ENCODE data around the gene IER3.

Gene IER3

GRCh38 chr6:30744054-30744805, at the start of gene IER3:
IER3 (minus strand) TSS chr6:30744547; CDS start chr6:30744518, 29 bp downstream.
- DNase-seq = peak; percentile 91

- DNase-seq = no peak
Measured at GRCh38 chr6:30793521-30794194, 49.3 kb upstream of the IER3 start.

- no peak for DNase-seq
Measured at GRCh38 chr6:30792786-30793185, 48.4 kb upstream of the IER3 start.

- DNase-seq = no peak
Measured at GRCh38 chr6:30790724-30791383, 46.5 kb upstream of the IER3 start.

GRCh38 chr6:30789606-30790005, 45.3 kb upstream of the IER3 start:
- DNase-seq = no peak

- DNase-seq = no peak
Measured at GRCh38 chr6:30787954-30788353, 43.6 kb upstream of the IER3 start.

GRCh38 chr6:30782425-30783014, 38.2 kb upstream of the IER3 start:
- DNase-seq = no peak

GRCh38 chr6:30781743-30782424, 37.5 kb upstream of the IER3 start:
- peak; percentile 68 for DNase-seq

- no peak for DNase-seq
Measured at GRCh38 chr6:30781395-30781742, 37.0 kb upstream of the IER3 start.

- DNase-seq = no peak
Measured at GRCh38 chr6:30780642-30780920, 36.2 kb upstream of the IER3 start.

- no peak for DNase-seq
Measured at GRCh38 chr6:30779850-30780641, 35.7 kb upstream of the IER3 start.

- DNase-seq = no peak
Measured at GRCh38 chr6:30778001-30778635, 33.8 kb upstream of the IER3 start.

GRCh38 chr6:30777155-30777485, 32.8 kb upstream of the IER3 start:
- DNase-seq = no peak

GRCh38 chr6:30776390-30777154, 32.2 kb upstream of the IER3 start:
- no peak for DNase-seq

GRCh38 chr6:30775104-30775503, 30.8 kb upstream of the IER3 start:
- no peak for DNase-seq

- no peak for DNase-seq
Measured at GRCh38 chr6:30774701-30775100, 30.4 kb upstream of the IER3 start.

GRCh38 chr6:30770592-30770991, 26.2 kb upstream of the IER3 start:
- no peak for DNase-seq

GRCh38 chr6:30769853-30770524, 25.6 kb upstream of the IER3 start:
- DNase-seq = no peak

GRCh38 chr6:30769088-30769852, 24.9 kb upstream of the IER3 start:
- peak; percentile 93 for DNase-seq

- DNase-seq = no peak
Measured at GRCh38 chr6:30768634-30769087, 24.3 kb upstream of the IER3 start.

All from stimulated activated CD4-positive, alpha-beta T cell treated with anti-CD3 and anti-CD28 coated beads, Interleukin-15, amount 100 ng/mL, for 24 hours (primary cell).